HG03045 (cell line): ENCODE results near the gene PRKX.
A peak's percentile ranks its signal among the peaks of the same experiment; 100 is the strongest.
"Not testable (repeated sequence)": the region's sequence is repeated elsewhere in the genome, so short reads cannot be mapped to it uniquely, and the experiment has no call there.

ENCODE experiments used
- ATAC-seq: cut with Tn5 transposase; IDR thresholded peaks from one replicate; pipeline ENCODE4 v1.9.1; 2021; ENCODE audit warnings: mild to moderate bottlenecking, moderate library complexity; ENCODE audit not compliant: unreplicated experiment

Gene PRKX

GRCh38 chrX:3713225-3713936 is at the start of gene PRKX:
Gene PRKX (minus strand): TSS chrX:3713649. CDS start chrX:3713253, 396 bp downstream.
- ATAC-seq, result peak; percentile 81

GRCh38 chrX:3763111-3763510 is 49.7 kb upstream of the PRKX start:
- ATAC-seq, result no peak

GRCh38 chrX:3757510-3758025 is 44.1 kb upstream of the PRKX start:
- no peak for ATAC-seq

DNA sequence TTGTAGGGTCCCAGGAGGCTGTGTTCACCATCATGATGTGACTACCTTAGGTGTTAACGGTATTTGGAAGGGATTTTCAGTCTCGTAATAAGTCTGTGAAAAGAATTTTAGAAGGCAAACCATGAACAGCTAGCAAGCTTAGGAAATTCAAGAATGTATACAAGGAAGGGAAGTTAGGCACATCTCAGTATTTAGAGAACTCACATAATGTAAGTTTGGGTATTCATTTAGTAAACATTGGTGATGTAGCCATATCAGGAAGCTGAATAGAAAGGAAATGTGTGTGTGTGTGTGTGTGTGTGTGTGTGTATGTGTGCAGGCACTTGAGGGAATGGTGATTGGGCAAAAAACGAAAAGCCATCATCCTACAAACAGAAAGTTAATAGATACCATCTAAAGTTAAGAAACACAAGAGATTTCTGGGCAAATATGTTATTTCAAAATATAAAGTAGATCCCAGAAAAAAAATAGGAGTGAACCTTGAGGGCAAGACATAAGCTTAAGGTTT is 34.7 kb upstream of the PRKX start:
- ATAC-seq, result no peak

GRCh38 chrX:3743801-3744439 is 30.5 kb upstream of the PRKX start:
- no peak for ATAC-seq

- ATAC-seq, result not testable (repeated sequence)
Observed at GRCh38 chrX:3740946-3741345, 27.5 kb upstream of the PRKX start.

- no peak for ATAC-seq
Observed at GRCh38 chrX:3738509-3738908, 25.1 kb upstream of the PRKX start.

GRCh38 chrX:3736536-3736935 is 23.1 kb upstream of the PRKX start:
- ATAC-seq, result not testable (repeated sequence)

DNA sequence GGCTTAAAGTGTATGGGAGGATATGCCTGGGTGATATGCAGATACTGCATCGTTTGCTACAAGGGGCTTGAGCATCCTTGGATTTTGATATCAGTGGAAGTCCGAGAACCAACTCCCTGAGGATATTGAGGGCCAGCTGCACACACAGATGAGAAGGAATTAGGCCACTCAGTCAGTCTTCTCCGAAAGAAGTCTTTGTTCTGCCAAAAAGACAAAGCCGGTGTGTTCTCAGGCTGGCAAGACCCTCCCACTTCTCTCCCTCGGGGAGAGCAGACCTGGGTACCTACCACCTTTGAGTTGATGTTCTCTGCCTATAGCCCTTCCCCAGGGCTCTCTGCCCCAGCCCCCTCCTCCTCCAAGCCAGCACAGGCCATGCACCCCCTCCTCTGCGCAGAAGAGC is 22.4 kb upstream of the PRKX start:
- ATAC-seq, result not testable (repeated sequence)

DNA sequence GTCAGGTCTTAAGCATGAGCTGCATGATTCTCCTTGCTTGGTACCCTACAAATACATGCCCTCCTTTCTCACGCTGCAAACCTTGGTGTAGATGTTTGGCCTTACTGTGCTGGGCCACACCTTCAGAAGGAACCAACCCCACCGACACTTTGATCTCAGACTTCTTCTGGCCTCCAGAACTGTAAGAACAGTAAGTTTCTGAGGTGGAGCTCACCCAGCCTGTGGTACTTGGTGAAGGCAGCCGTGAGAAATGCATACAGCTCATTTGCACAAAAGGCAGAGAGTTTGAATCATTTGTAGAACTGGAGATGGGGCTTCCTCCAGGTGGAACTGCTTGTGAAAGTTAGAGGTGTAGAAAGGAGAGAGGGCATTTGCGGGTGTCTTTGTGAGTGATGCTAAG is 21.0 kb upstream of the PRKX start:
- ATAC-seq, result not testable (repeated sequence)

- no peak for ATAC-seq
Observed at GRCh38 chrX:3733043-3733430, 19.6 kb upstream of the PRKX start.

GRCh38 chrX:3732326-3733042 is 19.0 kb upstream of the PRKX start:
- not testable (repeated sequence) for ATAC-seq

- no peak for ATAC-seq
Observed at GRCh38 chrX:3728454-3728853, 15.0 kb upstream of the PRKX start.

DNA sequence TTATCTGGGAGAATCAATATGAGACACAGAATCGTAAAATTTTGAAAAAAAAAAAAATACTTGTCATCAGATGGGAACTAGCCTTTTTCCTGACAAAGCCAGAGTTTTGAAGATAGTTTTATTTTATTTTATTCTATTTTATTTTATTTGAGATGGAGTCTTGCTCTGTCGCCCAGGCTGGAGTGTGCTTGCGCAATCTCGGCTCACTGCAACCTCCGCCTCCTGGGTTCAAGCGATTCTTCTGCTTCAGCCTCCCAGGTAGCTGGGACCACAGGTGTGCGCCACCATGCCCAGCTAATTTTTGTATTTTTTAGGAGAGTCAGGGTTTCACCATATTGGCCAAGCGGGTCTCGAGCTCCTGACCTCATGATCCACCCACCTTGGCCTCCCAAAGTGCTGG is 10.0 kb upstream of the PRKX start:
- not testable (repeated sequence) for ATAC-seq

GRCh38 chrX:3717742-3718420 is 4.4 kb upstream of the PRKX start:
- no peak for ATAC-seq

DNA sequence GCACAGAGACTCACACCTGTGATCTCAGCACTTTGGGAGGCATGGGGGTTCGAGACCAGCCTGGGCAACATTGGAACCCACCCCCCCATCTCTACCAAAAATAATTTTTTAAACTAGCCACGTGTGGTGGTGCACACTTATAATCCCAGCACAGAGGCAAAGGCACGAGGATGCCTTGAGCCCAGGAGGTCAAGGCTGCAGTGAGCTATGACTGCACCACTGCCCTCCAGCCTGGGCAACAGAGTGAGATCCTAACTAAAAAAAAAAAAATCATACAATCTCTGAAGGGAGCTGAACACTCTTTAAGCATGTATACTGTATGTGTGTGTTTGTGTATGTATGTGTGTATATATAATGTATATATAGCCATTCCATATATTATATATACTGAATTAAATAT is 2.5 kb upstream of the PRKX start:
- no peak for ATAC-seq

- ATAC-seq, result not testable (repeated sequence)
Observed at GRCh38 chrX:3714706-3715479, 1.4 kb upstream of the PRKX start.

GRCh38 chrX:3713937-3714434 is 537 bp upstream of the PRKX start:
- ATAC-seq, result peak; percentile 10

GRCh38 chrX:3712870-3713224 is 602 bp downstream of the PRKX start:
- peak; percentile 27 for ATAC-seq
